NCI-H1417 treated with DMSO at 0.1 percent for 48 hours (cell line): ENCODE results near the gene SH2D7.

Source experiments
- DNase-seq: peaks from one replicate; lab custom pipeline; 2025; lab: John Stamatoyannopoulos, UW

Gene SH2D7

GRCh38 chr15:78104566-78105475, 12.5 kb downstream of the SH2D7 start:
- DNase-seq: no peak

GRCh38 chr15:78105476-78106241, 13.3 kb downstream of the SH2D7 start:
- no peak for DNase-seq

GRCh38 chr15:78107471-78107870, 15.1 kb downstream of the SH2D7 start:
- DNase-seq: no peak

GRCh38 chr15:78108300-78109084, 16.1 kb downstream of the SH2D7 start:
- DNase-seq: no peak

GRCh38 chr15:78109156-78109555, 16.8 kb downstream of the SH2D7 start:
- DNase-seq: no peak

GRCh38 chr15:78110096-78110495, 17.7 kb downstream of the SH2D7 start:
- no peak for DNase-seq

- DNase-seq: no peak
These were observed 18.6 kb downstream of the SH2D7 start for GRCh38 chr15:78110916-78111475.

- DNase-seq: no peak
These were observed 19.4 kb downstream of the SH2D7 start for GRCh38 chr15:78111788-78112187.

GRCh38 chr15:78112551-78112950, 20.2 kb downstream of the SH2D7 start:
- DNase-seq: no peak

- DNase-seq: no peak
These were observed 28.2 kb downstream of the SH2D7 start for GRCh38 chr15:78120523-78120922.

- no peak for DNase-seq
These were observed 32.9 kb downstream of the SH2D7 start for GRCh38 chr15:78125267-78125666.

GRCh38 chr15:78127882-78128281, 35.5 kb downstream of the SH2D7 start:
- DNase-seq: no peak

GRCh38 chr15:78129077-78129750, 36.9 kb downstream of the SH2D7 start:
- no peak for DNase-seq

GRCh38 chr15:78129751-78130287, 37.5 kb downstream of the SH2D7 start:
- DNase-seq: no peak

GRCh38 chr15:78130466-78131294, 38.3 kb downstream of the SH2D7 start:
- no peak for DNase-seq

GRCh38 chr15:78131295-78132061, 39.1 kb downstream of the SH2D7 start, which contains the start of gene CIB2:
CIB2 (minus strand) TSS chr15:78131445; CDS start chr15:78131215, 230 bp downstream.
- peak; percentile 12 for DNase-seq

GRCh38 chr15:78133801-78134200, 41.4 kb downstream of the SH2D7 start:
- DNase-seq: no peak

GRCh38 chr15:78139578-78139977, 47.2 kb downstream of the SH2D7 start:
- DNase-seq: no peak

GRCh38 chr15:78140292-78140691, 47.9 kb downstream of the SH2D7 start:
- DNase-seq: no peak
